HCT116 (cell line): ENCODE measurements around the gene PDZRN4.

Experiments
- EZH2 ChIP-seq: fragments of 200-600 bp; sonication (generic); IDR thresholded peaks from 2 replicates; pipeline ENCODE4 v1.6.1; 2017; ENCODE audit warnings: antibody characterized with exemption, mixed run types
- POLR2AphosphoS5 ChIP-seq: IDR thresholded peaks from 2 replicates; pipeline ENCODE4 v1.6.1; 2011; ENCODE audit warnings: mild to moderate bottlenecking, low read depth, low read length, moderate library complexity

DNA sequence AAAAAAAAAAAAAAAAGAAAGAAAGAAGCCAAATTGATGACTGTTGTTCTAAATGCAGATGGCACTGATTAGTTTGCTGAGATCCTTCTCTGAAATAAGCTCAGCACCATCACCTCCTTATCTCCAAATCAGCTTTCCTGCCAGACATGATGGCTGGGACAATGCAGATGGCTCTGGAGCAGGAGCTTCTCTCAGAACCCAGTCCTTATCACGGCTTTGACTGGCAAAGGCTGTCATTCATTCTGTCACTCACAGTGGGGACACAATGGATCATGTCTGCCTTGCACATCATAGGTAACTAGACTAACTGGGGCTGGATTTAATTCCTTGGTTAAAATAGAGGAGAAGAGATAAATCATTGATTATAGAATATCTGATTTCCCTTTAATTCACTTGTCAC is 146.3 kb downstream of the PDZRN4 start:
- TF ChIP-seq EZH2 (no peak), POLR2AphosphoS5 (no peak)
